Spleen (tissue), 11 donors: ENCODE results near the gene SGCA. TPM values are rescaled to one million over a fixed set of nuclear protein-coding genes. Genes with fewer than 3 reads are reported as not detected.

Source experiments
- DNase-seq: peaks from one replicate; pipeline ENCODE4 v3.0.0-alpha.2; 2020
- H3K27ac ChIP-seq, 8 donors: fragments of 200-600 bp; sonication (generic) in 7 of 8; 1 replicate in 4 of 8; 2 replicates in 4 of 8; pipeline versions ENCODE4 v1.5.0 to v1.8.0; 2016 to 2021; ENCODE audit warnings: inconsistent platforms in 4 of 8, mild to moderate bottlenecking in 4 of 8, moderate library complexity in 1 of 8
- H3K27me3 ChIP-seq, 7 donors: fragments of 200-600 bp; sonication (generic) in 6 of 7; replicated peaks in 1 of 7; 1 replicate in 4 of 7; 2 replicates in 3 of 7; pipeline versions ENCODE4 v1.5.0 to v1.8.0; 2016 to 2021; ENCODE audit warnings: inconsistent platforms in 3 of 7, mild to moderate bottlenecking in 1 of 7
- H3K36me3 ChIP-seq, 6 donors: fragments of 200-600 bp; sonication (generic) in 5 of 6; 1 replicate in 4 of 6; 2 replicates in 2 of 6; pipeline versions ENCODE4 v1.5.0 to v1.8.0; 2016 to 2021; ENCODE audit warnings: inconsistent platforms in 2 of 6
- H3K4me1 ChIP-seq, 6 donors: fragments of 200-600 bp; sonication (generic) in 5 of 6; 1 replicate in 3 of 6; 2 replicates in 3 of 6; pipeline versions ENCODE4 v1.5.0 to v1.8.0; 2016 to 2021; ENCODE audit warnings: inconsistent platforms in 3 of 6
- H3K4me3 ChIP-seq, 8 donors: fragments of 200-600 bp; sonication (generic) in 7 of 8; 1 replicate in 4 of 8; 2 replicates in 4 of 8; pipeline versions ENCODE4 v1.5.0 to v1.8.0; 2016 to 2021; ENCODE audit warnings: inconsistent platforms in 4 of 8, mild to moderate bottlenecking in 4 of 8, moderate library complexity in 2 of 8
- H3K9me3 ChIP-seq, 8 donors: fragments of 200-600 bp; sonication (generic) in 7 of 8; 1 replicate in 4 of 8; 2 replicates in 4 of 8; pipeline versions ENCODE4 v1.5.0 to v1.8.0; 2016 to 2021; ENCODE audit warnings: inconsistent platforms in 4 of 8
- POLR2A ChIP-seq, 3 donors: fragments of 450-650 bp; IDR thresholded peaks; one replicate each; pipeline ENCODE4 v1.5.1; 2017; ENCODE audit warnings: antibody characterized with exemption in 3 of 3, mild to moderate bottlenecking in 1 of 3
- POLR2AphosphoS5 ChIP-seq, 3 donors: sonication (generic); formaldehyde crosslinking; IDR thresholded peaks; one replicate each; pipeline ENCODE4 v1.5.1; 2017; ENCODE audit warnings: antibody characterized with exemption in 3 of 3
- WGBS, 5 donors: extraction: QIAGEN DNeasy Blood & Tissue Kit in 3 of 5; methylation state at CpG; one replicate each; pipeline versions ENCODE4 v1.1.5 to v1.1.7; 2013 to 2018; 5-methylcytosine and 5-hydroxymethylcytosine counted together
- intact Hi-C: fragments of 100-400 bp; cut with DNase I; formaldehyde crosslinking; loops from one replicate; pipeline ENCODE4 v1.15.0; 2023; ENCODE audit warnings: low total_unique reads
- polyA plus RNA-seq, 3 donors: library from polyadenylated mRNA; stranded (reverse); fragments of 200-250 nt; gene quantifications; one replicate each; pipeline ENCODE4 v1.2.1, GENCODE V29; 2013
- total RNA-seq, 7 donors: library from RNA; depleted of rRNA in 3 of 7; stranded (reverse); fragments of >200 nt in 3 of 7; fragmentation: NEBNext Ultra II Directional in 4 of 7; extraction: Animal tissue kit (Norgen Biotek cat#: 25700) in 4 of 7; gene quantifications; one replicate each; pipeline versions ENCODE4 v1.1.0 to v1.2.1, GENCODE V29; 2016 to 2021
- TF ChIP-seq, protein P1 (sequence below), 11 experiments: fragments of 200-600 bp in 7 of 11; fragments of 450-650 bp in 4 of 11; sonication (generic) in 4 of 11; IDR thresholded peaks in 8 of 11; conservative IDR thresholded peaks in 3 of 11; 1 replicate in 7 of 11; 2 replicates in 4 of 11; pipeline versions ENCODE4 v1.4.0 to v1.8.0; 2016 to 2021; ENCODE audit warnings: antibody characterized with exemption in 11 of 11, inconsistent platforms in 4 of 11, mild to moderate bottlenecking in 1 of 11
- donor health status: healthy with polysubstance abuse.
- donor health status: DM: no; HTN: no; CAD: no; lungs with moderate emphysema.
- donor health status: DM: no; HTN: no; CAD: no.
- donor health status: Bipolar disorder and iron deficiency.
- donor health status: healthy.
- donor health status: DM: no; HTN: no; CAD: no.
- donor health status: DM: yes; HTN: yes; CAD: no.

The SGCA gene
- total and polyA plus RNA-seq, 10 donors, result 1.2 to 5.9 (median 3.7) TPM; not detected in 1

DNA sequence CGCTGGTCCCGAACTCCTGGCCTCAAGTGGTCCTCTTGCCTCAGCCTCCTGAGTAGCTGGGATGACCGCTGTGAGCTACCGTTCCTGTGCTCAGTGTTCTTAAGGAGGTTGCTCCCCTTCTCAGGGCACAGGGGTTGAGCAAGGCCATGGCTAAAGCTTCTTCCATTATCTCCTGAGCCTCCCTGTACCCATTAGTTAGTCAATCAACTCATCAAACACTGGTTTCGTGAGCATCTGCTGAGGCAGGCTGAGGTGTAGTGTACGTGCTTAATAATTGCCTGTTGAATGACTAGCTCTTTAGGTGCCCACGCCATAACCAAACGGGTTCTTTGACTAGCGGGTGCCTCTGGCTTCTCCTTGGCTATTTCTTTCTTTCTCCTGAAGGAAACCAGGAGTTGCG lies 11.7 kb downstream of the SGCA start:
- H3K27me3 ChIP-seq, result no peaks in the 10 kb centered on the region
- no peaks in the 10 kb centered on the region for H3K9me3 ChIP-seq
- DNase-seq, result no peak
- intact Hi-C loops, result no loop called here
- H3K27ac ChIP-seq, result peak overlapping the region in 6 of 8 donors; percentile 10 to 66 (median 47)
- H3K36me3 ChIP-seq, result no peaks in the 10 kb centered on the region
- WGBS, 5 donors, result 85 to 92% (median 90%) methylated on average over 10 of the region's 10 CpGs
- H3K4me1 ChIP-seq, result peaks cover 10 to 40% (median 17%) of the 10 kb centered on the region in 6 donors
- no peak overlapping the region for H3K4me3 ChIP-seq
- TF ChIP-seq POLR2A (IDR thresholded peaks at IDR 0.05) (no peak), POLR2AphosphoS5 (IDR thresholded peaks at IDR 0.05) (no peak)
- TF ChIP-seq, protein P1, sequence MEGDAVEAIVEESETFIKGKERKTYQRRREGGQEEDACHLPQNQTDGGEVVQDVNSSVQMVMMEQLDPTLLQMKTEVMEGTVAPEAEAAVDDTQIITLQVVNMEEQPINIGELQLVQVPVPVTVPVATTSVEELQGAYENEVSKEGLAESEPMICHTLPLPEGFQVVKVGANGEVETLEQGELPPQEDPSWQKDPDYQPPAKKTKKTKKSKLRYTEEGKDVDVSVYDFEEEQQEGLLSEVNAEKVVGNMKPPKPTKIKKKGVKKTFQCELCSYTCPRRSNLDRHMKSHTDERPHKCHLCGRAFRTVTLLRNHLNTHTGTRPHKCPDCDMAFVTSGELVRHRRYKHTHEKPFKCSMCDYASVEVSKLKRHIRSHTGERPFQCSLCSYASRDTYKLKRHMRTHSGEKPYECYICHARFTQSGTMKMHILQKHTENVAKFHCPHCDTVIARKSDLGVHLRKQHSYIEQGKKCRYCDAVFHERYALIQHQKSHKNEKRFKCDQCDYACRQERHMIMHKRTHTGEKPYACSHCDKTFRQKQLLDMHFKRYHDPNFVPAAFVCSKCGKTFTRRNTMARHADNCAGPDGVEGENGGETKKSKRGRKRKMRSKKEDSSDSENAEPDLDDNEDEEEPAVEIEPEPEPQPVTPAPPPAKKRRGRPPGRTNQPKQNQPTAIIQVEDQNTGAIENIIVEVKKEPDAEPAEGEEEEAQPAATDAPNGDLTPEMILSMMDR (IDR thresholded peaks at IDR 0.05 in 8 of 11, conservative IDR thresholded peaks at IDR 0.05 in 3 of 11), result no peak

DNA sequence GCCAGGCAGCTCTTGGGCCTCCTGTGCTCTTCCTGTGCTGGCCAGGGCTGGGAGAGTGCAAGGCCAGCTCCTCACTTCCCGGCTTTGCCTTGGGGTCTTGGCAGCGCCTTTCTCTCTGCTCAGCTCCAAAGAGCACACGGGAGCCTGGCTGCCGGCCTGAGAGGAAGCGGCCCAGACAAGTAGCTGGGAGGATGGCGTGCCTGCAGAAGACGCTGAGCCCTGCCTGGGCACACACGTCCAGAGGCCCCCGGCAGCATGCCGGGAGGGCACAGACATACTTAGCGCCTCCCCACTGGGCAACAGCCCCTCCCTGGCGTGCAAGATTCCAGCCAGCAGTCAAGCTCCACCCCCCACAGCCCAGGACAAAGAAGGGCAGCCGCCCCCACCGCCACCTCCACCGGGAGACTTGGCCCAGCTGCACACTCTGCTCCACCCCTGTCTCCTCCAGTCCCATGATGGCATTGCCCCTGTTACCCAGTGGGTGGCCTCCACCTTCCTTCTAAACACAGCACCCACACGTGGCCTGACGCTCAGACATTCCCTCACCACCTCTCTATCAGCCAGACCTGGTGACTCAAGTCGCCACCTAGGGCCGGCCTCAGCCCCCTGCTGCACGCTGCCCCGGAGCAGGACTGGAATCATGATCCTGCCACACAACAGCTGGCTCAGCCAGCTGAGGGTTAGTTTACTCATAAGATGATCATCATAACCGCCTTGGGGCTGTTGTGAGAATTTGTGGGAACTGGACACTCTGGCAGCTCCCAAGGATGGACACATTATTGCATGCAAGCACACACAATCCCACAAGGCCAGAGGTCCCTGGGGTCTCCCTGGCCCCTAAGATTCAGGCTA lies 12.4 kb downstream of the SGCA start:
- intact Hi-C loops, result no loop called here

DNA sequence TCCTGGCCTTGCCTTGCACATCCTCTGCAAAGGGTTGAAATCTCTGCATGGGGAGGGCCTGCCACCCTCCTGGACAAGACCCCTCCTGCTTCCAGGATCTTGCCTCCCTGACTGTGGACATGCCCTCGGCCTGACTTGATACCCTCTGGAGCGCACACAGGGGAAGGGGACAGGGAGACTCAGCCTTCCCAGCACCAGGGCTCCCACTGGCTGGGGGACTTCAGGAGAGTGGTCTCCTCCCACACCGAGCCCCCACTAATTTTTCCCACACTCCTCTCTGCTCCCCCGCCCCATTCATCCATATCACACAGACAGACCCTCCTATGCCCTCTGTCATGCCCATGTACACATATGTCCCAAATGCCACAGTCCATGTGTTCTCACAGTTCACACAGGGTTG lies 14.3 kb downstream of the SGCA start:
- H3K4me1 ChIP-seq, result peaks cover 17 to 61% (median 36%) of the 10 kb centered on the region in 6 donors
- WGBS, 5 donors, result 74 to 100% (median 94%) methylated on average over 3 to 4 of the region's 4 CpGs

More for the DNA sequence above, 12.4 kb downstream of the SGCA start:
- peak; percentile 91 for DNase-seq
- WGBS, 5 donors, result 14 to 27% (median 17%) methylated on average over 13 to 22 of the region's 22 CpGs
- no peaks in the 10 kb centered on the region for H3K9me3 ChIP-seq
- no peaks in the 10 kb centered on the region for H3K27me3 ChIP-seq
- H3K36me3 ChIP-seq, result no peaks in the 10 kb centered on the region
- H3K27ac ChIP-seq, result peak overlapping the region in 7 of 8 donors; percentile 10 to 66 (median 39)
- peak overlapping the region in 3 of 8 donors; percentile 1 to 50 (median 22) for H3K4me3 ChIP-seq
- peaks cover 10 to 47% (median 20%) of the 10 kb centered on the region in 6 donors for H3K4me1 ChIP-seq
- TF ChIP-seq POLR2A (IDR thresholded peaks at IDR 0.05) (no peak), POLR2AphosphoS5 (IDR thresholded peaks at IDR 0.05) (peak in 2 of 3 donors; percentile 59 to 71)
- TF ChIP-seq, protein P1 (IDR thresholded peaks at IDR 0.05 in 8 of 11, conservative IDR thresholded peaks at IDR 0.05 in 3 of 11), result peak in 10 of 11 experiments; percentile 21 to 64 (median 52)

More for the DNA sequence above, 14.3 kb downstream of the SGCA start:
- Histone ChIP-seq H3K4me3 (no peak overlapping the region), H3K27ac (no peak overlapping the region), H3K27me3 (no peaks in the 10 kb centered on the region), H3K36me3 (no peaks in the 10 kb centered on the region), H3K9me3 (no peaks in the 10 kb centered on the region)
- intact Hi-C loops, result no loop called here
- DNase-seq, result no peak
- no peak for TF ChIP-seq POLR2A (IDR thresholded peaks at IDR 0.05)
- TF ChIP-seq, protein P1 (IDR thresholded peaks at IDR 0.05 in 8 of 11, conservative IDR thresholded peaks at IDR 0.05 in 3 of 11), result no peak
- TF ChIP-seq POLR2AphosphoS5 (IDR thresholded peaks at IDR 0.05), result no peak
